ENCODE data around the gene KLHDC4. TPM values are rescaled to one million over a fixed set of nuclear protein-coding genes. Genes with fewer than 3 reads are reported as not detected.

Gene KLHDC4
- total and polyA plus RNA-seq, 4 donors, result 8.2 to 27.6 (median 14.2) TPM

- peaks cover 3 to 30% (median 15%) of the 10 kb centered on the region in 4 donors for H3K36me3 ChIP-seq (ENCODE audit: control insufficient read depth in 4 of 4, insufficient read depth in 3 of 4, low read depth in 1 of 4, low read length in 3 of 4)
- H3K27ac ChIP-seq (ENCODE audit: low read depth in 1 of 2, low read length in 2 of 2), result no peak overlapping the region
- H3K9me3 ChIP-seq (ENCODE audit: control insufficient read depth in 4 of 4, low read length in 3 of 4), result no peaks in the 10 kb centered on the region
- peaks cover 0 to 5% (median 2%) of the 10 kb centered on the region in 4 donors for H3K4me1 ChIP-seq (ENCODE audit: control insufficient read depth in 4 of 4, insufficient read depth in 4 of 4, low read length in 3 of 4)
- H3K9ac ChIP-seq (ENCODE audit: low read depth in 1 of 2, low read length in 2 of 2), result no peak overlapping the region
- H3K4me3 ChIP-seq (ENCODE audit: low read depth in 1 of 3, low read length in 3 of 3), result no peak overlapping the region
- TF ChIP-seq YY1 (IDR thresholded peaks at IDR 0.05) (no peak), ATF3 (IDR thresholded peaks at IDR 0.05) (no peak), HNF4A (conservative IDR thresholded peaks at IDR 0.05) (no peak), TAF1 (conservative IDR thresholded peaks at IDR 0.05) (no peak), FOXA1 (IDR thresholded peaks at IDR 0.05) (no peak), RXRA (IDR thresholded peaks at IDR 0.05) (no peak), SP1 (IDR thresholded peaks at IDR 0.05) (no peak), GABPA (IDR thresholded peaks at IDR 0.05 in 1 of 2, conservative IDR thresholded peaks at IDR 0.05 in 1 of 2) (no peak), FOXA2 (IDR thresholded peaks at IDR 0.05) (no peak), CTCF (IDR thresholded peaks at IDR 0.05; ENCODE audit: low read depth, low read length, missing input control) (no peak), EGR1 (IDR thresholded peaks at IDR 0.05; ENCODE audit: low read depth in 2 of 2) (no peak), REST (IDR thresholded peaks at IDR 0.05) (no peak), JUND (IDR thresholded peaks at IDR 0.05) (no peak), MAX (IDR thresholded peaks at IDR 0.05) (no peak)
- 92% methylated on average over 29 of the region's 29 CpGs for WGBS
- no peaks in the 10 kb centered on the region for H3K27me3 ChIP-seq (ENCODE audit: control insufficient read depth in 4 of 4, insufficient read depth in 4 of 4, low read length in 3 of 4)
- no peak for DNase-seq (ENCODE audit: low spot score)
Observed at GRCh38 chr16:87703835-87704375, 61.9 kb downstream of the KLHDC4 start.

GRCh38 chr16:87703071-87703470 is 62.7 kb downstream of the KLHDC4 start:
- Histone ChIP-seq H3K27ac (ENCODE audit: low read depth in 1 of 2, low read length in 2 of 2) (no peak overlapping the region), H3K9ac (ENCODE audit: low read depth in 1 of 2, low read length in 2 of 2) (no peak overlapping the region), H3K4me3 (ENCODE audit: low read depth in 1 of 3, low read length in 3 of 3) (no peak overlapping the region), H3K4me1 (ENCODE audit: control insufficient read depth in 4 of 4, insufficient read depth in 4 of 4, low read length in 3 of 4) (peaks cover 0 to 5% (median 2%) of the 10 kb centered on the region in 4 donors), H3K36me3 (ENCODE audit: control insufficient read depth in 4 of 4, insufficient read depth in 3 of 4, low read depth in 1 of 4, low read length in 3 of 4) (peaks cover 0 to 21% (median 16%) of the 10 kb centered on the region in 4 donors), H3K27me3 (ENCODE audit: control insufficient read depth in 4 of 4, insufficient read depth in 4 of 4, low read length in 3 of 4) (no peaks in the 10 kb centered on the region), H3K9me3 (ENCODE audit: control insufficient read depth in 4 of 4, low read length in 3 of 4) (no peaks in the 10 kb centered on the region)
- no peak for TF ChIP-seq JUND (IDR thresholded peaks at IDR 0.05)
- TF ChIP-seq RXRA (IDR thresholded peaks at IDR 0.05), result no peak
- no peak for TF ChIP-seq FOXA2 (IDR thresholded peaks at IDR 0.05)
- TF ChIP-seq MAX (IDR thresholded peaks at IDR 0.05), result no peak
- WGBS, result 80% methylated on average over 26 of the region's 26 CpGs
- no peak for DNase-seq (ENCODE audit: low spot score)

Data from liver (tissue), 9 donors.